ENCODE results near the gene MED7. TPM values are rescaled to one million over a fixed set of nuclear protein-coding genes. Genes with fewer than 3 reads are reported as not detected.

The MED7 gene
- total RNA-seq, 2 donors from 2014 or later = 14.8 to 19.1 TPM

DNA sequence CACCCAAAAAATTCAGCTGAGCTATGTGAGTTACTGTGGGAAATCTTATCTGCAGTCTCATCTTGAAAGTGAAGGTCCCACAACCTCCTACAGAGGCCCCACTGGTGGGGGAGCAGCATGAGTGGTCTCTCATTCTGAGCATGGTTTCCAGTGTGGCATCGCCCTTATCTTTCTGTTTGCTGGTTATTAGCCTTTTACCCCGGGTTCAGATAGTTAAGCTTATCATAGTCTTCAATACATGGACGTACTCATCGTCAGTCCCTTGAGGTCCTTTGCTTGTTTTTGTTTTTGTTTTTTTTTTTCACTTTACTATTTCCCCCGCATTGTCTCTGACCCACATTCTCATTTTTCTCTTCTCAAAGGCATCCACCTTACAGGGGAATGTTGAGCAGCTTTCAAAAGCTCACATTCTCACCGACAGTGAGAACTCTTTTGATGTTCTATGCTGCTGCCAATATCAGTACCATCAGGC lies 26.1 kb downstream of the MED7 start:
- no peak overlapping the region for H3K4me3 Mint-ChIP-seq
- H3K4me1 ChIP-seq (ENCODE audit: control insufficient read depth, insufficient read depth, low read length) = no peaks in the 10 kb centered on the region
- no peaks in the 10 kb centered on the region for H3K36me3 ChIP-seq (ENCODE audit: control insufficient read depth, insufficient read depth, low read length)
- no peaks in the 10 kb centered on the region for H3K27me3 Mint-ChIP-seq (ENCODE audit: insufficient read depth)
- no peaks in the 10 kb centered on the region for H3K36me3 Mint-ChIP-seq (ENCODE audit: low read depth)
- no peaks in the 10 kb centered on the region for H3K27me3 ChIP-seq (ENCODE audit: control insufficient read depth, insufficient read depth, low read length, poor library complexity, severe bottlenecking)
- H3K27ac Mint-ChIP-seq = no peak overlapping the region
- no peak overlapping the region for H3K4me3 ChIP-seq (ENCODE audit: low read length)
- no peaks in the 10 kb centered on the region for H3K9me3 ChIP-seq (ENCODE audit: control insufficient read depth, low read length)
- no peak overlapping the region for H3K27ac ChIP-seq (ENCODE audit: low read depth, low read length)
- TF ChIP-seq, protein P1, sequence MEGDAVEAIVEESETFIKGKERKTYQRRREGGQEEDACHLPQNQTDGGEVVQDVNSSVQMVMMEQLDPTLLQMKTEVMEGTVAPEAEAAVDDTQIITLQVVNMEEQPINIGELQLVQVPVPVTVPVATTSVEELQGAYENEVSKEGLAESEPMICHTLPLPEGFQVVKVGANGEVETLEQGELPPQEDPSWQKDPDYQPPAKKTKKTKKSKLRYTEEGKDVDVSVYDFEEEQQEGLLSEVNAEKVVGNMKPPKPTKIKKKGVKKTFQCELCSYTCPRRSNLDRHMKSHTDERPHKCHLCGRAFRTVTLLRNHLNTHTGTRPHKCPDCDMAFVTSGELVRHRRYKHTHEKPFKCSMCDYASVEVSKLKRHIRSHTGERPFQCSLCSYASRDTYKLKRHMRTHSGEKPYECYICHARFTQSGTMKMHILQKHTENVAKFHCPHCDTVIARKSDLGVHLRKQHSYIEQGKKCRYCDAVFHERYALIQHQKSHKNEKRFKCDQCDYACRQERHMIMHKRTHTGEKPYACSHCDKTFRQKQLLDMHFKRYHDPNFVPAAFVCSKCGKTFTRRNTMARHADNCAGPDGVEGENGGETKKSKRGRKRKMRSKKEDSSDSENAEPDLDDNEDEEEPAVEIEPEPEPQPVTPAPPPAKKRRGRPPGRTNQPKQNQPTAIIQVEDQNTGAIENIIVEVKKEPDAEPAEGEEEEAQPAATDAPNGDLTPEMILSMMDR (conservative IDR thresholded peaks at IDR 0.05) = no peak
- no peak overlapping the region for H3K9ac ChIP-seq (ENCODE audit: extremely low read depth, low read length, poor library complexity, severe bottlenecking)
- H3K9me3 Mint-ChIP-seq = no peaks in the 10 kb centered on the region
- peaks cover 6% of the 10 kb centered on the region for H3K4me1 Mint-ChIP-seq
- no peak for DNase-seq
- 75 to 87% methylated on average over 5 to 6 of the region's 6 CpGs for WGBS, 2 experiments (ENCODE audit: insufficient coverage in 1 of 2, insufficient read length in 1 of 2)

DNA sequence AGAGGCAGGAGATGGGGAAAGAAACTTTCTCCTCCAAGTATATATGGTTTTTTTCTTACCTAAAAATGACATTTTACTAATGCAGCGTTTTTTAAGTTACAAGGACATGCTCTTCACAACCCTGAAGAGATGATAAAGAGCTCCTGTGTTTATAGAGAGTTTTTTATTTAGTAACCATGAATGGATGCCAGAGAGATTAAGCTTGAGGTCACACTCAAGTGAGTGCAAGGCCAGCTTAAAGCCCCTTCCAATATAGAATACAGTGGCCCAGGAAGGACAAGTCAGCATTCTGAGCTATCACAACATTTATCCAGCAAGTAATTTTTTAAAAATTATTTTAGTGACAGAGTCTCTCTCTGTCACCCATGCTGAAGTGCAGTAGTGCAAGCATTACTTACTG lies 27.2 kb downstream of the MED7 start:
- no peak for DNase-seq
- H3K27me3 ChIP-seq (ENCODE audit: control insufficient read depth, insufficient read depth, low read length, poor library complexity, severe bottlenecking) = no peaks in the 10 kb centered on the region
- H3K9me3 ChIP-seq (ENCODE audit: control insufficient read depth, low read length) = no peaks in the 10 kb centered on the region
- peaks cover 6% of the 10 kb centered on the region for H3K4me1 Mint-ChIP-seq
- TF ChIP-seq, protein P1 (conservative IDR thresholded peaks at IDR 0.05) = no peak
- no peak overlapping the region for H3K4me3 Mint-ChIP-seq
- 80% methylated on average over 1 of the region's 1 CpG; no CpG with 5 or more reads in 1 of the 2 experiments for WGBS, 2 experiments (ENCODE audit: insufficient coverage in 1 of 2, insufficient read length in 1 of 2)
- H3K27ac Mint-ChIP-seq = no peak overlapping the region
- no peak overlapping the region for H3K4me3 ChIP-seq (ENCODE audit: low read length)
- H3K27ac ChIP-seq (ENCODE audit: low read depth, low read length) = no peak overlapping the region
- no peaks in the 10 kb centered on the region for H3K9me3 Mint-ChIP-seq
- H3K9ac ChIP-seq (ENCODE audit: extremely low read depth, low read length, poor library complexity, severe bottlenecking) = no peak overlapping the region
- H3K36me3 Mint-ChIP-seq (ENCODE audit: low read depth) = no peaks in the 10 kb centered on the region
- H3K36me3 ChIP-seq (ENCODE audit: control insufficient read depth, insufficient read depth, low read length) = no peaks in the 10 kb centered on the region
- H3K27me3 Mint-ChIP-seq (ENCODE audit: insufficient read depth) = no peaks in the 10 kb centered on the region
- H3K4me1 ChIP-seq (ENCODE audit: control insufficient read depth, insufficient read depth, low read length) = no peaks in the 10 kb centered on the region

DNA sequence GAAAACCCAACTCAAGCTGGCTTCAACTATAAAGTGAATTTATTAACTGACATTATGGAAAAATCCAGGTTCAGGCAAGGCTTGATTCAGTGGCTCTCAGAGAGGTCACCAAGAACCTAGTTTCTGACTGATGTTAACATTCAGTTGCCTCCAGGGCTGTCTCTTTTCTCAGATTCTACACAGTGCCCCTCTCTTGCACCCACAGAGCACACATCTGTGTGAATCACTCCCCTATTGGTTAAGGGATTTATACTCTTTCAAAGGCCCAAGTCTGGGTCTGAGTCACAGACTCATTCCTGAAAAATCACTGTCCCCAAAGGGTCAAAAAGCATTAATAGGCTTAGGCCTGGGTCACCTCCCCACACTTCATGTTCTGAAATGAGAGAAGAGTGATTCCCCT lies 27.7 kb downstream of the MED7 start:
- H3K27me3 ChIP-seq (ENCODE audit: control insufficient read depth, insufficient read depth, low read length, poor library complexity, severe bottlenecking) = no peaks in the 10 kb centered on the region
- no peak overlapping the region for H3K4me3 Mint-ChIP-seq
- H3K27ac Mint-ChIP-seq = no peak overlapping the region
- H3K4me1 Mint-ChIP-seq = peaks cover 2% of the 10 kb centered on the region
- no peak overlapping the region for H3K9ac ChIP-seq (ENCODE audit: extremely low read depth, low read length, poor library complexity, severe bottlenecking)
- TF ChIP-seq, protein P1 (conservative IDR thresholded peaks at IDR 0.05) = no peak
- no peak overlapping the region for H3K27ac ChIP-seq (ENCODE audit: low read depth, low read length)
- H3K4me3 ChIP-seq (ENCODE audit: low read length) = no peak overlapping the region
- no peaks in the 10 kb centered on the region for H3K9me3 Mint-ChIP-seq
- no peaks in the 10 kb centered on the region for H3K27me3 Mint-ChIP-seq (ENCODE audit: insufficient read depth)
- no peaks in the 10 kb centered on the region for H3K36me3 Mint-ChIP-seq (ENCODE audit: low read depth)
- H3K9me3 ChIP-seq (ENCODE audit: control insufficient read depth, low read length) = no peaks in the 10 kb centered on the region
- no peaks in the 10 kb centered on the region for H3K4me1 ChIP-seq (ENCODE audit: control insufficient read depth, insufficient read depth, low read length)
- no peaks in the 10 kb centered on the region for H3K36me3 ChIP-seq (ENCODE audit: control insufficient read depth, insufficient read depth, low read length)
- no peak for DNase-seq

Measured in endodermal cell (in vitro differentiated cells).